Thoracic aorta (tissue), 2 donors: Measurements from ENCODE around the gene MTF1. TPM values are rescaled to one million over a fixed set of nuclear protein-coding genes. Genes with fewer than 3 reads are reported as not detected.
A peak's percentile ranks its signal among the peaks of the same experiment; 100 is the strongest.

ENCODE experiments used
- ATAC-seq: fragments of 150-250 bp; one replicate; pipeline ENCODE4 v1.8.0; 2017; ENCODE audit warnings: low read depth; ENCODE audit not compliant: insufficient number of reproducible peaks, low FRiP score
- DNase-seq: peaks from one replicate; pipeline ENCODE4 v3.0.0-alpha.2; 2020; ENCODE audit warnings: low spot score
- H3K27ac ChIP-seq, 2 donors: fragments of 200-600 bp; sonication (generic); 1 replicate in 1 of 2; 2 replicates in 1 of 2; pipeline ENCODE4 v1.5.1; 2016; ENCODE audit warnings: mild to moderate bottlenecking in 2 of 2, moderate library complexity in 2 of 2
- H3K27me3 ChIP-seq: fragments of 200-600 bp; sonication (generic); replicated peaks from 2 replicates; pipeline ENCODE4 v1.6.0; 2016; ENCODE audit warnings: mild to moderate bottlenecking; ENCODE audit not compliant: insufficient read depth
- H3K36me3 ChIP-seq: fragments of 200-600 bp; sonication (generic); one replicate; pipeline ENCODE4 v1.5.1; 2016
- H3K4me1 ChIP-seq, 2 donors: fragments of 200-600 bp; sonication (generic); 1 replicate in 1 of 2; 2 replicates in 1 of 2; pipeline versions ENCODE4 v1.5.1 to v1.6.0; 2016; ENCODE audit warnings: low read depth in 2 of 2, mild to moderate bottlenecking in 1 of 2; ENCODE audit not compliant: control insufficient read depth in 1 of 2
- H3K4me3 ChIP-seq: fragments of 200-600 bp; sonication (generic); 2 replicates; pipeline ENCODE4 v1.5.1; 2016; ENCODE audit warnings: mild to moderate bottlenecking
- H3K9me3 ChIP-seq: fragments of 200-600 bp; sonication (generic); 2 replicates; pipeline ENCODE4 v1.5.1; 2016
- total RNA-seq, 2 donors: library from RNA; depleted of rRNA; stranded (reverse); fragments of >200 nt; gene quantifications; one replicate each; pipeline versions ENCODE4 v1.1.0 to v1.2.3, GENCODE V29; 2016
- TF ChIP-seq, protein P1 (sequence below): fragments of 200-600 bp; sonication (generic); IDR thresholded peaks from one replicate; pipeline ENCODE4 v1.5.1; 2019; ENCODE audit warnings: antibody characterized with exemption

Gene MTF1
- total RNA-seq, 2 donors from 2014 or later: 4.5 to 9.3 TPM

DNA sequence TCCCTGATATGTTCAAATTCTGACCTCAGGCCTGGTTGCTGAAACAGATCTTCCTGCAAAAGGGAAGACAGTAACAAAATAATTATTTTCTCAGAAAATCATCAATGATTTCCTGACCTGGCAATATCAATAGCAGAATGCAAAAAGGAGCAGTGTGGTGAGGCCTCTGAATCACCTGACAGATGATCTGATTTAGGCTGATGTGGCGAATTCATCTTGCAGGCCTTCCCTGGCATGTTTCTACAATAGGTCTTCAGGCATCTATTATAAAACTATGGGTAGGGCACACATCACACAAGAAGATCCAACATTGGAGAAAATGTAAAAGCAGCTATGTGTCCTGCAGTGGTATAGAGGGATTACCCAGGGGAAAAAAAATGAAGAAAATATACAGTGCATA lies 7.1 kb upstream of the MTF1 start:
- Histone ChIP-seq H3K4me1 (no peaks in the 10 kb centered on the region), H3K4me3 (no peak overlapping the region), H3K27ac (no peak overlapping the region), H3K36me3 (peaks cover 52% of the 10 kb centered on the region), H3K9me3 (no peaks in the 10 kb centered on the region), H3K27me3 (no peaks in the 10 kb centered on the region)
- no peak for ATAC-seq
- DNase-seq: no peak
- TF ChIP-seq, protein P1, sequence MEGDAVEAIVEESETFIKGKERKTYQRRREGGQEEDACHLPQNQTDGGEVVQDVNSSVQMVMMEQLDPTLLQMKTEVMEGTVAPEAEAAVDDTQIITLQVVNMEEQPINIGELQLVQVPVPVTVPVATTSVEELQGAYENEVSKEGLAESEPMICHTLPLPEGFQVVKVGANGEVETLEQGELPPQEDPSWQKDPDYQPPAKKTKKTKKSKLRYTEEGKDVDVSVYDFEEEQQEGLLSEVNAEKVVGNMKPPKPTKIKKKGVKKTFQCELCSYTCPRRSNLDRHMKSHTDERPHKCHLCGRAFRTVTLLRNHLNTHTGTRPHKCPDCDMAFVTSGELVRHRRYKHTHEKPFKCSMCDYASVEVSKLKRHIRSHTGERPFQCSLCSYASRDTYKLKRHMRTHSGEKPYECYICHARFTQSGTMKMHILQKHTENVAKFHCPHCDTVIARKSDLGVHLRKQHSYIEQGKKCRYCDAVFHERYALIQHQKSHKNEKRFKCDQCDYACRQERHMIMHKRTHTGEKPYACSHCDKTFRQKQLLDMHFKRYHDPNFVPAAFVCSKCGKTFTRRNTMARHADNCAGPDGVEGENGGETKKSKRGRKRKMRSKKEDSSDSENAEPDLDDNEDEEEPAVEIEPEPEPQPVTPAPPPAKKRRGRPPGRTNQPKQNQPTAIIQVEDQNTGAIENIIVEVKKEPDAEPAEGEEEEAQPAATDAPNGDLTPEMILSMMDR: no peak

DNA sequence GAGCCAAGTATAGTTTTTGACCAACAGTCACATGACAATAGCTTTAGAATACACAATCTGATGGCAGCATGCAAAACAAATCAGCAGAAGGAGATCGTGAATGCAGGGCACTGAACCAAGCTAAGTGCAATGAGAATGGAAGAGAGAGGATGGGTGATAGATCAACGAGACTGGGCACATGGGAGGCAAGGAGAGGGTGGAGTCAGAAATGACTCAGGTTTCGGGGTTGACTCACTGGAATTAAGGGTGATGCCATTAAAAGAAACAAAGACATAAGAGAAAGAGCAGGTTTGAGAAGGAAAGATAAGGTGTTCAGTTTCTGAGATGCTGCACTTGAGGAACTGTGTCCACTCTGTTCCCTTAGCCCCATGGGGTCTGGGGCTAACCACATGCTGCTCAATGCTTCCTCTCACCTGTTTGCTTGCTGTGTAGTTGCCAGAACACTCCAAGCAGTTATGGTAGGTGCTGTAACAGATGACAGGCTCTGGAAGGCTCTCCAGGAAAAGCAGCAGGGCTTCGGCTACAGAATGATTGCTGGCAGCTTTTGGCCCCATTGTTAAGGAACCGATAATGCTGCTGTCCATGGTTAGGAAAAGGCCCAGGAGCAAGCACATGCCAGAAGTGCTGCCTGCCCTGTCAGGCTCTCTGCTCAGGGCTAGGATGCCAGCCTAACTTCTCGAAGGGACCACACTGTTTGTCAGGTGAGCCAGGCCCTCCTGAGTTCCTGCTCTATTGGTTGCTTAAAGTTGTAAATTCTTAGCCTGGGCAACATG lies 6.1 kb upstream of the MTF1 start:
- Histone ChIP-seq H3K36me3 (peaks cover 51% of the 10 kb centered on the region), H3K4me1 (peaks cover 0 to 4% of the 10 kb centered on the region in 2 donors), H3K9me3 (no peaks in the 10 kb centered on the region), H3K27me3 (no peaks in the 10 kb centered on the region), H3K27ac (no peak overlapping the region), H3K4me3 (no peak overlapping the region)
- no peak for DNase-seq
- no peak for ATAC-seq
- TF ChIP-seq, protein P1: no peak

DNA sequence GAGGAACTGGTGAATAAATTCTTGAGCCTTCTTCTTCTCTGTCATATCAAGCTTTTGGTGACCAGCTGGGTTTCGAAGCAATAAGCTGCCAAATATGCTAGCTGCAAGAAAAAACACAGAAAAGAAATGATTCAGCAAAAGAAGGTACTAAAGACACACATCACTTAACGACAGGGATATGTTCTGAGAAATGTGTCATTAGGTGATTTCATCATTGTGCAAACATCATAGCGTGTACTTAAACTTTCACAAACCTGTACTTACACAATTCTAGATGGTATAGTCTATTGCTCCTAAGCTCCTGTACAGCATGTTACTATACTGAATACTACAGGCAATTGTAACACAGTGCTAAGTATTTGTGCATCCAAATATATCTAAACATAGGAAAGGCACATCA lies 2.9 kb upstream of the MTF1 start:
- ATAC-seq: no peak
- H3K36me3 ChIP-seq: peaks cover 32% of the 10 kb centered on the region

GRCh38 chr1:37861151-37861550 lies 1.8 kb upstream of the MTF1 start:
- DNase-seq (no peak), ATAC-seq (no peak)
- Histone ChIP-seq H3K36me3 (peaks cover 32% of the 10 kb centered on the region), H3K27ac (no peak overlapping the region), H3K4me3 (no peak overlapping the region), H3K27me3 (no peaks in the 10 kb centered on the region), H3K9me3 (no peaks in the 10 kb centered on the region), H3K4me1 (peaks cover 10 to 37% of the 10 kb centered on the region in 2 donors)
- TF ChIP-seq, protein P1: no peak

More for the DNA sequence above, 2.9 kb upstream of the MTF1 start:
- H3K27ac ChIP-seq: no peak overlapping the region
- H3K27me3 ChIP-seq: no peaks in the 10 kb centered on the region
- H3K9me3 ChIP-seq: no peaks in the 10 kb centered on the region
- H3K4me1 ChIP-seq: peaks cover 10 to 26% of the 10 kb centered on the region in 2 donors
- DNase-seq: no peak
- H3K4me3 ChIP-seq: no peak overlapping the region
- TF ChIP-seq, protein P1: no peak

GRCh38 chr1:37860346-37860666 lies 914 bp upstream of the MTF1 start:
- DNase-seq (no peak), ATAC-seq (no peak)
- H3K27me3 ChIP-seq: no peaks in the 10 kb centered on the region
- no peaks in the 10 kb centered on the region for H3K9me3 ChIP-seq
- H3K36me3 ChIP-seq: peaks cover 24% of the 10 kb centered on the region
- TF ChIP-seq, protein P1: peak; percentile 26
- H3K4me1 ChIP-seq: peaks cover 12 to 46% of the 10 kb centered on the region in 2 donors
- peak overlapping the region; percentile 85 to 94 for H3K27ac ChIP-seq
- H3K4me3 ChIP-seq: peak overlapping the region; percentile 97
